KMS-11 (cell line): ENCODE results near the gene INCENP.
"Not testable (repeated sequence)": the region's sequence is repeated elsewhere in the genome, so short reads cannot be mapped to it uniquely, and the experiment has no call there.

Experiments
- H2AFZ ChIP-seq: fragments of 200-600 bp; sonication (generic); 2 replicates; pipeline ENCODE4 v1.6.1; 2016; ENCODE audit warnings: antibody characterized with exemption, mixed run types, low read depth
- H3K27ac ChIP-seq: fragments of 200-600 bp; sonication (generic); 2 replicates; pipeline ENCODE4 v1.6.1; 2016; ENCODE audit warnings: mild to moderate bottlenecking, mixed run types
- H3K27me3 ChIP-seq: fragments of 200-600 bp; sonication (generic); 2 replicates; pipeline ENCODE4 v1.6.1; 2017; ENCODE audit warnings: mild to moderate bottlenecking, low read depth, mixed run types, moderate library complexity; ENCODE audit not compliant: insufficient read depth
- H3K36me3 ChIP-seq: fragments of 200-600 bp; sonication (generic); 2 replicates; pipeline ENCODE4 v1.6.1; 2017; ENCODE audit warnings: mild to moderate bottlenecking, mixed run types; ENCODE audit not compliant: insufficient read depth
- H3K4me1 ChIP-seq: fragments of 200-600 bp; sonication (generic); 2 replicates; pipeline ENCODE4 v1.6.1; 2016; ENCODE audit warnings: mild to moderate bottlenecking, low read depth, mixed run types; ENCODE audit not compliant: poor library complexity, severe bottlenecking
- H3K4me2 ChIP-seq: fragments of 200-600 bp; sonication (generic); 2 replicates; pipeline ENCODE4 v1.7.0; 2016; ENCODE audit warnings: mild to moderate bottlenecking, mixed run types
- H3K4me3 ChIP-seq: fragments of 200-600 bp; sonication (generic); IDR thresholded peaks from 2 replicates; pipeline ENCODE4 v1.6.1; 2017; ENCODE audit warnings: low read depth, low read length, mixed read lengths; ENCODE audit not compliant: insufficient read depth
- H3K79me2 ChIP-seq: fragments of 200-600 bp; sonication (generic); 2 replicates; pipeline ENCODE4 v1.6.1; 2016; ENCODE audit warnings: low read depth, mixed run types; ENCODE audit not compliant: insufficient read depth
- H3K9ac ChIP-seq: fragments of 200-600 bp; sonication (generic); 2 replicates; pipeline ENCODE4 v1.6.1; 2016; ENCODE audit warnings: mild to moderate bottlenecking, mixed run types
- H4K20me1 ChIP-seq: fragments of 200-600 bp; sonication (generic); 2 replicates; pipeline ENCODE4 v1.6.1; 2016; ENCODE audit warnings: mild to moderate bottlenecking, mixed run types; ENCODE audit not compliant: insufficient read depth
- TF ChIP-seq, protein P1 (sequence below): fragments of 200-600 bp; sonication (generic); conservative IDR thresholded peaks from 2 replicates; pipeline ENCODE4 v1.6.1; 2017; ENCODE audit warnings: low read depth, mild to moderate bottlenecking, antibody characterized with exemption, low read length, moderate library complexity, mixed read lengths

INCENP gene

DNA sequence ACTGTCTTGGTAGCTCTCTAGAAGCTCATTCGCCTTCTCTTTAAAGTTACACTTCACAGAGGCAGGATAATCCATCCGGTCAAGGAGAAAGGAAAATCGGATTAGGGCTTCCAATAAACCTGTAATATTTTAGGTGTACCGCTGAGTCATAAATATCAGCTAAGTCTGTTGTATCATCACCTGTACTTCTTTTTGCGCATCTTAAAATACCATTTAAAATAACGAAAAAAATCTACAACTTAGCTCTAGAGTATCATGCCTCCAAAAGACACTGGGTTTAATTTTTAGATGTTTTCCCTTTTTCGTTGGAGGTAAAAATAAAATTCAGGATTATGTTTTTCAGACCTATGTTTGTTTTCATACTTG lies 41.5 kb upstream of the INCENP start:
- Histone ChIP-seq H3K79me2 (no peaks in the 10 kb centered on the region), H3K4me1 (peaks cover 3% of the 10 kb centered on the region), H3K9ac (no peak overlapping the region), H3K4me2 (peak overlapping the region; percentile 14; the same call in 1 of the 2 replicates), H2AFZ (peak overlapping the region; percentile 23; the same call in 1 of the 2 replicates), H3K4me3 (no peak overlapping the region), H3K27ac (no peak overlapping the region), H4K20me1 (no peaks in the 10 kb centered on the region), H3K36me3 (no peaks in the 10 kb centered on the region), H3K27me3 (no peaks in the 10 kb centered on the region)
- TF ChIP-seq, protein P1, sequence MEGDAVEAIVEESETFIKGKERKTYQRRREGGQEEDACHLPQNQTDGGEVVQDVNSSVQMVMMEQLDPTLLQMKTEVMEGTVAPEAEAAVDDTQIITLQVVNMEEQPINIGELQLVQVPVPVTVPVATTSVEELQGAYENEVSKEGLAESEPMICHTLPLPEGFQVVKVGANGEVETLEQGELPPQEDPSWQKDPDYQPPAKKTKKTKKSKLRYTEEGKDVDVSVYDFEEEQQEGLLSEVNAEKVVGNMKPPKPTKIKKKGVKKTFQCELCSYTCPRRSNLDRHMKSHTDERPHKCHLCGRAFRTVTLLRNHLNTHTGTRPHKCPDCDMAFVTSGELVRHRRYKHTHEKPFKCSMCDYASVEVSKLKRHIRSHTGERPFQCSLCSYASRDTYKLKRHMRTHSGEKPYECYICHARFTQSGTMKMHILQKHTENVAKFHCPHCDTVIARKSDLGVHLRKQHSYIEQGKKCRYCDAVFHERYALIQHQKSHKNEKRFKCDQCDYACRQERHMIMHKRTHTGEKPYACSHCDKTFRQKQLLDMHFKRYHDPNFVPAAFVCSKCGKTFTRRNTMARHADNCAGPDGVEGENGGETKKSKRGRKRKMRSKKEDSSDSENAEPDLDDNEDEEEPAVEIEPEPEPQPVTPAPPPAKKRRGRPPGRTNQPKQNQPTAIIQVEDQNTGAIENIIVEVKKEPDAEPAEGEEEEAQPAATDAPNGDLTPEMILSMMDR: no peak; the same call in 1 of the 2 replicates

DNA sequence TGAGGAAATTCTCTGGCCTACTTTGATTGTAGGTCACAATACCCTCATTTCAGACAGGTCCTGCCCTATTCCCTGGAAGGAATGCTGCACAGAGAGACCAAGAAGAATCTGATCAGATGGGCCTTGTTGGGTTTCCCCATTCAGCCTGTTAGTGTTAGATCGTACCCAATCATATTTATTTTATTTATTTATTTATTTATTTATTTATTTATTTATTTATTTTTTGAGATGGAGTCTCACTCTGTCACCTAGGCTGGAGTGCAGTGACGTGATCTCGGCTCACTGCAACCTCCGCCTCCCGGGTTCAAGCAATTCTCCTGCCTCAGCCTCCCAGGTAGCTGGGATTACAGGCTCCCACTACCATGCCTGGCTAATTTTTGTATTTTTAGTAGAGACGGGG lies 39.0 kb upstream of the INCENP start:
- not testable (repeated sequence) for H3K27me3 ChIP-seq, H3K9ac ChIP-seq, H3K27ac ChIP-seq, H3K4me1 ChIP-seq, H3K4me3 ChIP-seq, H3K36me3 ChIP-seq, H3K4me2 ChIP-seq, H4K20me1 ChIP-seq, H2AFZ ChIP-seq, H3K79me2 ChIP-seq

DNA sequence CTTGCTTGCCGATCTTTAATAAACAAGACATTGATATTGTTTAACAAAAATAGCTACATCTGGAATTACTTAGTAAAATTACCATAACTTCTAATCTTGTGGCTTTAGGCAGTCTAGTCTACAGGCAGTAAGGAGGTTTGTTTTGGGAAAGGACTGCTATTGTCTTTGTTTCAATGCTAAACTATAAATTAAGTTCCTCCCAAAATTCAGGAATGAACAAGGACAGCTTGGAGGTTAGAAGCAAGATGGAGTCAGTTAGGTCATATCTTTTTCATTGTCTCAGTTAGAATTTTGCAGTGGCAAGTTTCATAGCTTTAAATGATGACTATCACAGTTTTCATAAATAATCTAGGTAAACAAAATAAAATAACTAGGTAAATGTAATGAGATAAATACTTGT lies 36.1 kb upstream of the INCENP start:
- Histone ChIP-seq H3K27ac (no peak overlapping the region), H3K4me1 (no peaks in the 10 kb centered on the region), H3K27me3 (no peaks in the 10 kb centered on the region), H3K36me3 (no peaks in the 10 kb centered on the region), H4K20me1 (no peaks in the 10 kb centered on the region), H3K9ac (no peak overlapping the region), H3K79me2 (no peaks in the 10 kb centered on the region), H2AFZ (no peak overlapping the region), H3K4me2 (no peak overlapping the region), H3K4me3 (no peak overlapping the region)
- TF ChIP-seq, protein P1: no peak

DNA sequence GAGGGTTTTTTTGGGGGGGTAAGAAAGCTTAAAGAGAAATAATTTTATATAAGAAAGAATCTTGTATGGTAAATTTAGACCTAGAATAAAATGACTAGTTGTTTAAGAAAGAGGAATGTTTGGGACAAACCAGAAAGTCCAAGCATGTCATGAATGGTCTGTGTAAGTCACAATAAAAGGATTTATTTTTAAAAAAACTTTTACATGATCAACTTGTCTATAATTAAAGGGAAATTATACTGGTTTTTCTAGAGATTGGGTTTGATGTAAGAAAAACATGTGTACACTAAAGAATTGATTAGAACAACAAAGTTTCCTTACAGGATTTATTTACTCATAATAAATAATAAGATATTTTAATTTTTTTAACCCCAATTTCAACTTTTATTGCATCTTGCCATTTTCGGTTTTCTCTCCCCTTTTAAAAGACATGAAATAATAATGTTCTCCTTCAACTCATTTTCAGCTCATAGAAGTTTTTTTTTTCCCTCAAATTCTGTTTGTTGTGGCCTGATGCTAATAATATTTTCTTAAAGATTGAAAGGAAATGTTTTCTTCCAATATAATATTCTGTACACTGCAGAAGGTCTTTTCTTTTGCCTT lies 35.4 kb upstream of the INCENP start:
- H3K4me3 ChIP-seq: no peak overlapping the region
- H2AFZ ChIP-seq: no peak overlapping the region
- TF ChIP-seq, protein P1: no peak
- H3K27me3 ChIP-seq: no peaks in the 10 kb centered on the region
- H4K20me1 ChIP-seq: no peaks in the 10 kb centered on the region
- H3K27ac ChIP-seq: no peak overlapping the region
- no peak overlapping the region for H3K4me2 ChIP-seq
- no peaks in the 10 kb centered on the region for H3K4me1 ChIP-seq
- no peak overlapping the region for H3K9ac ChIP-seq
- H3K36me3 ChIP-seq: no peaks in the 10 kb centered on the region
- H3K79me2 ChIP-seq: no peaks in the 10 kb centered on the region

DNA sequence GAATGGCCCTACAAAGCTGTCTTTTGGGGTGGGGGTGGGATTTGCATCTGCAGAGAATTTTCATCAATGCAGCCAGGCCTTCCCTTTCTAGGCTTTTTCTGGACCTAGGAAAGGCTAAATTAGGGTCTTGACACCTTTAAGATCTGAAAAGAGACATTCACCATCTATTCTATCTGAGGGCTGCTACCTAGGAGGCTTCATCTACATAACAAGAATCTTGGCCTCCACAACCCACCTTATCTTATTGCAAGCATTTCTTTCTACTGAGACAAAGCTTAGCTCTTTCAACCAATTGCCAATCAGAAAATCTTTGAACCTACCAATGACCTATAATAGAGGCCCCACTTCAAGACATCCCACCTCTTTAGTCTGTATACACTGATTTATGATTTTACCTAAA lies 20.7 kb upstream of the INCENP start:
- H3K4me2 ChIP-seq: no peak overlapping the region
- H3K27ac ChIP-seq: no peak overlapping the region
- no peak overlapping the region for H3K4me3 ChIP-seq
- TF ChIP-seq, protein P1: no peak
- no peaks in the 10 kb centered on the region for H4K20me1 ChIP-seq
- H3K36me3 ChIP-seq: no peaks in the 10 kb centered on the region
- H2AFZ ChIP-seq: no peak overlapping the region
- no peak overlapping the region for H3K9ac ChIP-seq
- no peaks in the 10 kb centered on the region for H3K79me2 ChIP-seq
- H3K27me3 ChIP-seq: no peaks in the 10 kb centered on the region
- no peaks in the 10 kb centered on the region for H3K4me1 ChIP-seq
